Kidney tubule cell (primary cell): ENCODE results near the gene YIPF1.

Source experiments
- DNase-seq: peaks from one replicate; pipeline ENCODE4 v3.0.0-alpha.2; 2018; ENCODE audit warnings: low spot score

Gene YIPF1

DNA sequence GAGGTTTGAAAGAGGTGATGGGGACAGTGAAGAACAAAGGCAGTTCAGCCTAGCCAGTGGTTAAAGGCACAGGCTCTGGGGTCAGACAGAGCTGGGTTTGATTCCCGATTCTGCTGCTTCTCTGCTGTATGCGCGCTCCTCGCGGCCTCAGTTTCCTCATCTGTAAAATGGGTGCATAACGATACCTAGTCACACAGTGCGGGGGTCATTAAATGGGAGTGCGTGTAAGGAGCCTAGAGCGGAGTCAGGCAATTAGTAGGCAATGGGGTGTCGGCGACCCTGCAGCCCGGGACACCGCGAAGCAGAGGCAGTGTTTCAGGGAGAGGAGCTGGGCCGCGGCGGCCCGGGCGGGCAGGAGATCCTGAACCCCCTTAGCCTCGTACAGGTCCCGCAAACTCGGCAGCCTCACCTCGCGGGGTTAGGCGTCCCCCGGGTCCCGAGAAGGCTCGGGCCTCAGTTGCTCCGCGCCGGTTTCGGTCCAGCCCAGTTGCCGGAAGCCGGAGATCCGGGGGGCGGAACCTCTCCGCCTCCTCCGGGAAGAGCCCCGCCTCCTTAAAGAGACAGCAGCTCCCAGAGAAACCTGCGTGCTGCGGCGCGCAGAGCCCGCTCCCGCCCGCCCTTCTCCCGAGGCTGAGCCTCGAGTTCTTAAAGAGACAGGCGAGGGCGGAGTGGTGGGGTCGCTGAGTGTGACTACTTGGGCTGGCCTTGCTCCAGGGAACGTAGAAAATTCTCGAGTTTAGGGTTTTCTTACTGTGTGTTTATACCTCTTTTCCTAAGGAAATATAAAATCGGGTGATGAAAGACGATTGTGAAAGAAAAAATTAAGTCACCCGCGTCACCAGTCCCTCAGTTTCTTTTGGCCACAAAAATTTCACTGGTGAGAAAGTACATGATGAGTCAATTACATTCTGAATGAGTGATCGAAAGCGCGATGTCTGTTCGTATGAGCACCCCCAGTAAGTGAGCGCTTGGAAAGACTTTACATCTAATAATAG, at the start of gene YIPF1:
Gene YIPF1, minus strand, starts transcription at position 494 of the 995 bp plus-strand sequence. CDS start 860 bp downstream, outside the sequence.
- peak; percentile 93 for DNase-seq

DNA sequence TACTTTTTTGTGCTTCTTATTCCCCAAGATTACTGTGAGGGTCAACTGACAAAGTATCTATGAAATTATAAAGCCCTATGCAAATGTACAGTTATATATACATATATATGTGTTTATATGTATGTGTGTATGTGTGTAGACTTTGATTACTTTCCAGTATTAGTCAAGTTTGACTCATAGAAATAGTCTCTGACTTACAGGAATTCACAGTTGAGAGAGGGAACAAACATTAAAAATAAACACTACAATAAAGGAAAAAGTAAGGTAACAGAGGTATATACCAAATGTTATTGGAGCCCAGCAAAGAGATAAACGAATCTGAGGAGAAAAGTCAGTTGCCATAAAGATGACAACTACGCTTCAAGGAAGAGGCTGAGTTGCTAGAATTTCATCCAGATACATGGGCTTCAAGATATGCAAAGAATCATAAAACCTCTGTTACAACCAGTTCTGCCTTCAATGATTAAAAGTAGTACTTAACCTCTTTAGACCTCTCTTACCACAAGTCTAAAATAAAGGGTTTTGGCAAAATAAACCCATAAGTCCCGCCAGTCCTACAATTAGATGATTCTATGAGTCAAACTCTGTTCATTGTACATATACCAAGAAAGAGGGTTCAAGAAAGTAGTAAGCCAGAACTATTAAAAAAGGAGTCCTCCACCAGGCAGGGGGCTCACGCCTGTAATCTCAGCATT, 48.7 kb upstream of the YIPF1 start:
- no peak for DNase-seq

DNA sequence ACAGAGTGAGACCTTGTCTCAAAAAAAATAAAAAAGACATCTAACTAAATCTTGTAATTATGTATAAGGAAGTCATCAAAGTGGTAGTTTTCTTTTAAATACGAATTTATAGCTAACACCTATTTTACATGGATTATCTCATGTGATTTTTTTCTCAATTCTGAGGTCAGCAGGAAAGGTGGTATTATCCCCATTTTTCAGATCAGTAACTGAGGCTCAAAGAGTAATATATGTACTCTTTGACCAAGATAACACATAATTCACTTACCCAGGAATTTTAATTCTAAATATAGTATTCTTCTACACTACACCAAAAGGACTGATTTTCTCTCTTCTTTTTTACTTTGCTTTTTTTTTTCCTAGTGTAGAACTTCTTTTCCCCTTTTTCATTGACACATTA, 46.8 kb upstream of the YIPF1 start:
- DNase-seq: no peak

DNA sequence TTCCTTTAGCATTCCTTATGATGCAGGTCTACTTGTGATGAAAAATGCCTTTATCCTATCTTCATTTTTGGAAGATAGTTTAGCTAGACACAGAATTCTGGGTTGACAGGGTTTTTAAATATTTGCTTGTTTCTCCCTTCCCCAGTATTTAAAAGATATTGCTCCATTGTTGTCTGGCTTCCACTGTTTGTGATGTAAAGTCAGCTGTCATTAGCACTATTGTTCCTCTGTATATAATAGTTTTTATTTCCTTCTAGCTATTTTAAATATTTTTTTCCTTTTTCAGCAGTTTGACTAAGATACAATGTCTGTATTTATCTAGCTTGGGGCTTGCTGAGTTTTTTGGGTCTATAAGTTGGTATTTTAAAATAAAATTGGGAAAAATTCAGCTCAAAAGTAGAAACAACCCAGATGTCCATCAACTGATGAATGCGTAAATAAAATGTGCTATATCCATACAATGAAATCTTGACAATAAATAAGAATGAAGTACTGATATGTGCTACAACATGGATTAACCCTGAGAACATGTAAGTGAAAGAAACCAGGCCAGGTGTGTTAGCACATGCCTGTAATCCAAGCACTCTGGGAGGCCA, 44.7 kb upstream of the YIPF1 start:
- no peak for DNase-seq

DNA sequence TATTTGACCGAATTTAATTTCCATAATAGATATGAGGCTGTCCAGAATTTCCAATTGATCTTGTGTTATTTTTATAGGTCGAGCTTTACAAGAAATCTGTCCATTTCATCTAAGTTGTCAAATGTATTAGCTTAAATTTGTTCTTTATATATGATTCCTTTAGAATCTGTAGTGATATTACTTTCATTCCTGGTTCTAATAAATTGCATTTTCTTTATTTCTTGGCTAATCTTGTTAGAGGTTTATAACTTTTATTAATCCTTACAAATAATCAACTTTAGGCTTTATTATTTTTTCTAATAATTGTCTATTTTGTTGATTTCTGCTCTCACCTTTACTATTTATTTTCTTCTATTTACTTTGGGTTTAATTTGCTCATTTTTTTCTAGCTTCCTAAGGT, 41.9 kb upstream of the YIPF1 start:
- no peak for DNase-seq

DNA sequence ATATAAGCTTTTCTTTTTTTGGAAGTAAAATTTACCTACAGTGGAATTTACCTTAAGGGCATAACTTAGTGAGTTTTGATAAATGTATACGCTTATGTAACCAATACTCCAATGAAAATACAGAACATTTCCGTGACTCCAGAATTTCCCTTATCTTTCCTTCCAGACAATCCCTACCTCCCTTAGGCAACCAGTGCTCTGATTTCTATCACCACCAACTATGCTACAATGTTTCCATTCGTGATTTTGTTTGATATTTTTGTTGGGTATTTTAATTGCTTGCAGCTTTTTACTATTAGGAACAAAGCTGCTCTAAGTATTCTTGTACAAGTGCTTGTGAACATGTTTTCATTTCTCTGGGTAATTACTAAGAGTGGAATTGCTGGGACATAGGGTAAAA, 41.3 kb upstream of the YIPF1 start:
- no peak for DNase-seq

DNA sequence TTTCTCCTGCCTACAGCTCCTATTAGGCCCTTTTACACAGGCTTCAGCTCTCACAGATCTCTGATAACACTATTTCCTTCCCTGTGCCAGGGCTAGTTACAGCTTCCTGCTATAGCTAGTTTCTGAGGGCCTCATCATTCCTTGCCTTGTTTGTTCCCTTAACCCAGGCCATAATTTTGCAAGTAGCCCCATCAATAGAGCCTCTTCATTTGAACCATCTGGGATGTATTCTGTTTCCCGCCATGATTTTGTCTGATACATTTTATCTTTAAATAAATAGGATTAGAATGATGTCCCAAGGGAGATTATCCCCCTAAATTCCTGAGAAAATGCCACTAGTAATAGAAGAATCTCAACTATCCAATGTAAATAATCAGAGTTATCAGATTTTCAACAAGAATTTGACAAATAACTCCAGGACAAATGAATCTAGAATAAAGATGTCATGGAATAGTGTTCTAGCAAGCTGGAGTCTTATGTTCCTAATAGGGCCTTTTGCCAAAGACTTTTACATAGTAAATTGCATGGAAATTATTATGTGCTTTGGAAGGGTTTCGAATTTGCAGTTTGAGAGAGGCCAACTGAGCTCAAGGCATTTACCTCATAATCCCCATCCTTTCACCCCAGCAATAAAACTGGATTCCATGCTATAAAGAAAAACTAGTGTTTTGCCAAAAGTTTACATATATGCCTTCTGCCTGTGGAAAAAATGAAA, 39.8 kb upstream of the YIPF1 start:
- DNase-seq: no peak

DNA sequence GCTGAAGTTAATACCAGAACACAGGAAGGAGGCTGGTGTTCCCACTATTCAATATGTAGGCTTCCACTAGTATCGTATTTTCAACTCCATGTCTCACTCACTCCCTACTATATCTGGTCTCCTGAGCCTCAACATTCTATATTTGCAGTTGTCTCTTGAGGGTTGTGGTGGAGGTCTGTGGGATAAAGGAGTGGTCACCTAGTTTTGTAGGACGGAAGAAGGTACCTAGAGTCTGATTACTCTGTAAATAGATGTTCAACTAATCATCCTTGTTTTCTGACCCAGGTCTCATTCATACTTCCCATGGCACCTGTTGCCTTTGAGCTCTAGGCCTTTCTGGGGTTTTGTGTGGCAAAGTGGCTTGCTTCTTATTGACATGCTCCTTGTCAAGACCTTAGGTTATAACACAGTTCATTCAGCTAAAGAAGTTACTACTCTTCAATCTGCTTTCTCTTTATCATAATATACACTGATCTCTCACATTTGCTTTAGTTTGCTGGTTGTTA, 37.8 kb upstream of the YIPF1 start:
- DNase-seq: no peak

DNA sequence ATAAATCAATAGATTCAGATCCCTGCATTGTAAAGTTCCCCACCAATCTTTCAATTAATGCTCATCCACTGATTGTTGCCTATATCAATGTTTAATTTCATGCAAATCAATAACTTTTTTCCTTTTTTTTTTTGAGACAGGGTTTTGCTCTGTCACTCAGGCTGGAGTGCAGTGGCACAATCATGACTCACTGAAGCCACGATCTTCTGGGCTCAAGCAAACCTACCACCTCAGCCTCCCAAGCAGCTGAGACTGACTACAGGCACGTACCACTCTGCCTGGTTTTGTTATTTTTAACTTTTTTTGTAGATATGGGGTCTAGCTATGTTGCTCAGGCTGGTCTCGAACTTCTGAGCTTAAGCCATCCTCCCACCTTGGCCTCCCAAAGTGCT, 30.1 kb upstream of the YIPF1 start:
- DNase-seq: peak; percentile 41

DNA sequence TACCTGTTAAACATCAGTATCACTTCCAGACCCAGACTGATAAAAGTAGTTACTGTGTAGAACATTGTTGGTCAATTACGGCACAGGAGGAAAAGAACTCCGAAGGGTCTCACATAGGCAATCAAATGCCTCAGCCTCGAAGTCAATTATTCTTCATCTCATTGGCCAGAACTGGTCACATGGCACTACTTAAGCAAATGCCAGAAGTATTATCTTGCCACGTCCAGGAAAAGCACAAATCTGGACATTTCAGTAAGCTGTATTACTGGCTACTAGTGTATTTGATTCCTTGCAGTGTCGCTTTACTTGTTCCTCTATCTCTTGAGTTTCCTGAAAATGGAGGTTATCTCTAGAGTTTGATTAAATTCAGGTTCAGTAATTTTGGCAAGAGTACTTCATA, 28.7 kb upstream of the YIPF1 start:
- no peak for DNase-seq

DNA sequence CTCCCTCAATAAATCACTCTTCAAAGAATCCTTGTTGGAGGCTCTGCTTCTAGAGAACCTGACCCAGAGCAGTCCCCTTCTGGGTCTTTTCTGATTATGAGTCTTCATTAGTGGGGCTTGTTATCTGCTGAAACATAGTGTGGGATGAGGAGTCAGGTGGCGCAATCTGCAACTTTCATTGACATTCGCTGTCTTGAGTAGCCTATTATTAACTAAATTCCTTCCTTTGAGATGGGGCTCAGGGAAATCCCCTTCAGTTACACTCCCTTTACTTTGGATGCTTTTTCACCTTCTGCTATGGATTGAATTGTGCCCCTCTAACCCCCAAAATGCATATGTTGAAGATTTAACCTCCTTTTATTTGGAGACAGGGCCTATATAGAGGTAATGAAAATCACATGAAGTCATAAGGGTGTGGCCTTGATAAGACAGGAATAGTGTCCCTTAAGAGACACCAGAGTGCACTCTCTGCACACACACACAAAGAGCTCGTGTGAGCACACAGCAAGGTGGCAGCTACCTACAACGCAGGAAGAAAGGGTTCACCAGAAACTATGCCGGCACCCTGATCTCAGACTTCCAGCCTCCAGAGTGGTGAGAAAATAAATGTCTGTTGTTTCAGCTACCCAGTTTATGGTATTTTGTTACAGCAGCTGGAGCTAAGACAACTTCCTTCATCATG, 23.9 kb upstream of the YIPF1 start:
- DNase-seq: no peak

DNA sequence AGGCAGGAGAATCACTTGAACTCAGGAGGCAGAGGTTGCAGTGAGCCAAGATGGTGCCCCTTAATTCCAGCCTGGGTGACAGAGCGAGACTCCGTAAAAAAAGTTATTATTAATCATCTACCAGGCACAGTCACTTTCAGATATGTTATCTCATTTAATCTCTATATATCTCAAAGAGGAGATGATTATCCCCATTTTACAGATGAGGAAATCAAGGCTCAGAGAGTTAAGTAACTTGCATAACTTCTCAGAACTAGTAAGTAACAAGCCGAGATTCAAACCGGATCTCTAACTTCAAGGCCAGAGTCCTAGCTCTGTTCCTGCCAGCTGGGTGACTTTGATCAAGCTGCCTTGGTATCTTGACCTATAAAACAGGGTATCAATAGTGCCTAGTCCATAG, 21.8 kb upstream of the YIPF1 start:
- no peak for DNase-seq

DNA sequence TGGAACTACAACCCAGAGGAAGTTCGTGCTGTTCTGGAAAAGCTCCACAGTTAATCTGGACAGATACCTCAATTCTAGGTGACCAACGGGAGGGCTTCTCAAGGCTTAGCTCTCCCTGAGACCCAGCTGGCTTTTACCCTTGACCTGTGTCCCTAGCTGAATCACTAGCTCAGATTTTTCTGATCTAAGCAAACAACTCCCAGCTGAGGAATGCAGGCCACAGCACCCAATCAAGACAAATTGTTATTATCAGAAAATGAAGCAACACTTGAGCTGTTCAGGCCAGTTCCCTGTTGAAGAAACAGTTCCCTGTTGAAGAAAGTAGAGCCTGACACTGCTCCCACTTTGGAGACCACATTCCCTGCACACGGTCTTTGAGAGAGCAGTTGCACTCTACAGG, 20.3 kb upstream of the YIPF1 start:
- DNase-seq: no peak

DNA sequence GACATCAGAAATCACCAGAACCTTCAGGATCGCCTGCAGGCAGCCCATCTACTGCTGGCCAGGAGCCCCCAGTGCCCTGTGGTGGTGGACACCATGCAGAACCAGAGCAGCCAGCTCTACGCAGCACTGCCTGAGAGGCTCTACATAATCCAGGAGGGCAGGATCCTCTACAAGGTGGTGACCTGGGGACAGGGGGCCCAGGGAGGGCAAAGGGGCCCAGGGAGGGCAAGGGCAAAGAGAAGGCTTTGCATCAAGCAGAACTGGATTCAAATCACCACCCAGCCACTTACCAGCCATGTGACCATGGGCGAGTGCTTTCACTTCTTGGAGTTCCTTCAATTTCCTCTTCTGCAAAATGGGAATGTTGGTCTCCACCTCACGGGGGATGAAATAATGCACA, 16.5 kb upstream of the YIPF1 start:
- no peak for DNase-seq

DNA sequence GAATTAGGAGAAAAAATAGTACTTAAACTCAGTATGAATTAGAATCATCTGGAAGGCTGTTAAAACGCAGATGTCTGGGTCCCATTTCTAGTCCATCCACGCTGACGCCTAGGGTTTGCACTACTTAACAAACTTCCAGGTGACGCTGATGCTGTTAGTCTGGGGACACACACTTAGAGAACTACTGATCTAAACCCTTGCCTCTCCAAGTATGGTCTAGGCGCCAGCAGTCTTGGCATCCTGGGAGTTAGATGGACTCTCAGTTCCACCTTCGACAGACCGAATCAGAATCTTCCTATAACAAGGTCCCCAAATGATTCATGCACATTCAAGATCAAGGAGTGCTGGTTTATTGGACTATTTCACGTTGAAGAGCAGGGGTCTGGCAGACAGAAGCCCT, 15.9 kb upstream of the YIPF1 start:
- no peak for DNase-seq

DNA sequence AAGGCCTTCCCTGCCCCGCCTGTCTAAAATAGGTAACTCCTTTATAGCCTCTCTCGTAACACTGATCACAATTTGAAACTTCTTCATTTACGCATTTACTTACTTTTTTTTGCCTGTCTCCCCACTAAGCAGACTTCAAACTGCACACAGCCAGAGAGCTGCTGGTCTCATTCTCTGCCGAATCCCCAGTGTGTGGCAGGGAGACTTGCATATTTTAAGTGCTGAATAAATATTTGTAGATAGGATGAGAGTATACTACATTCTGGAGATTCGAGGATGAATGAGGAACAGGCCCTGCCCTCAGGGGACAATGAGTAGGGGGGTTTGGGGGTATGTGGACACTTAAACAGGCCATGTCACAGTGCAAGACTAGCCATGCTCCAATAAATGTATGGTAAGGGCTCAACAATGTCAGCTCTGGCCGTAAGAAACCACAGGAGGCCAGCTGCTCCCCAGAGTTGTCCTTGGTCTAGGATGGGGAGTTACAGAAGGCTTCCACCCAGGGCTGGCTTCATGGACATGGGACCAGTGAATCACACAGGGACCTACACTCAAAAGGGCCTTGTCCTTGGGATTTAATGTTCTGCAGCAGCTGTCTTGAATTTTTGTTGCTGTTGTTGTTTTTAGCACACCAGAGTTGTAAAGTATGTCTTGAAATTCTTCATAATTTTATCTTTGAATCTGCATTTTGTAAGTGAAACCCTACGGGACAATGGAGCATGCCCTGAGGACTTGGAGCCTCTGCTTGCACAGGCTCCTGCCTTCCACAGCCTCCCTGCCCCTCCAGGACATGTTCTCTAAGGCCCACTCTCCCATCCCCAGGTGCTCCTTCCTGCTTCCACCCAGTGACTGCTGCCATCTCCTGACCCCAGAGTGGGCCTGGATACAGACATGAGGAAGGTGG, 12.9 kb upstream of the YIPF1 start:
- DNase-seq: no peak

DNA sequence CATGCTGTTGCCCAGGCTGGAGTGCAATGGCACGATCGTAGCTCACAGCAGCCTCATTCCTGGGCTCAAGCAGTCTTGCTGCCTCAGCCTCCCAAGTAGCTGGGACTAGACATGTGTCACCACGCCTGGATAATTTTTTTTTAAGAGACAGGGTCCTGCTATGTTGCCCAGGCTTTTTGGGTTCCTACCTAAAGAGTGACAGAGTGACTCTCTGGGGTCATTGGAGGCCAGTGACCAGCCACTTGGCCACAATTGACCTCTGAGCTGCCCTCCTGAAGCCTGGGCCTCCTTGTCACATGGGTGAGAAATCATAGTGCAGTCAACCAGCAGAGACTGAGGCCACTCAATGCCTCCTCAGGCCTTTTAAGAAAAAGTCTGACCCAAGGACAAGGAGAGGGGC, 10.1 kb upstream of the YIPF1 start:
- DNase-seq: no peak

DNA sequence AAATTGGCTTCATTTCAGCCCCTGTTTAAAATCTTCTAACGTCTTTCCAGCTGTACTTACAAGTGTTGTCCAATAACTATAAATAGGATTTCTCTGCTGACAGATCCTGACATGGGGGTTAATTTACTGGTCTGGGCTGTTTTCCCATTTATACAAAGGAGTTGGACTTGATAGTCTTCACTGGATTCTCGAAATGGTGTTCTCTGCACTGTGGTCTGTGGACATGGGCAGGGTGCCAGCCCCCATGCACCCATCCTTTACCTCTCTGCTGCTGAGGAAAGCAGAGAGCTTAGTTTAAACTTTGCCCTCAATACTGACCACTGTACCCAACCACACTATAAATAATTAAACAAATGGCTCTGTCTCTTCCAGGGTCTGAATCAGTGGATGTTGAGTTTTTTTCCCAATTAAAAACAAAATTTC, 9.6 kb upstream of the YIPF1 start:
- peak; percentile 85 for DNase-seq

DNA sequence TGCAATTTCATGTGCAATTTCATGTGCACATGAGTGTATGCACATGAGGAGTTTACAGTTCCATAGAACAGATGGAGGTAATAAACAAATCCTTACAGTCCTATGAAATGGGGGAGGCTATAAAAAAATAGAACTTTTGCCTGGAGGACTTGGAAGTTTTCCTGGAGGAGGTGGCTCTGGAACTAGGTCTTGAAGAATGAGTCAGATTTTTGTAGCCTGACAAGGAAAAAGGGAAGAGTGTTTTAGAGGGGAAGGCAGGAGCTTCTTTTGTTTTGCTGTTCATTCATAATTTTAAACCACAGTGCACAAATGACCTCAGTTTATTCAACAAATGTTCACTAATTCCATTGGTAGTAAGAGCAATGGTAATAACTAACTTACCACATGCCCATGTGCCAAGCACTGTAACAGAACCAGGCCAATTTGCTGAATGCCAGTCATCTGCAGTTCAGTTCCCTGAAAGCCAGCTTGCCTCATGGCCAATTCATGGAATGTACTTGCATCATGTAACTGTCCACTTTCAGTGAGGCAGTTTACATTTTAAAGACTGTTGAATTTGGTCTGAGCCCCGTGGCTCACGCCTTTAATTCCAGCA, 7.1 kb upstream of the YIPF1 start:
- peak; percentile 91 for DNase-seq

DNA sequence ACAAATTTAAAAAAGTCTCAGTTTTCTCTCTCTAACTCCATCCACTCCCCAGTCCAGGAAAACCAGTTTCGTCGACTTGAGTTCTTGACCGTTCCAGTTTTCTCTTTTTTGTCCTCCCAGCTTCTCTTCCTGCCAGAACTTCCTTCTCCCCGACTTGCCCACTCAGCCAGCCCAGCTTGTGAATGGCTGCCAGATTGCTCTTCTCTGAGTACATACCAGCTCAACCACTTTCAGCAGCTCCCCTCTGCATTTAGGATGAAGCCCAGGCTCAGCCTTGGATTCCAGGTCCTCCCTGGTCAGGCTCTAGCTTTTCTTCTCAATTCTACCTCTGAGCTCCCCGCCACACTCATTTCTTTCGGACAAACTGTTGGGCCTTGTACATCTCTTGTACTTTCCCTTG, 5.8 kb upstream of the YIPF1 start:
- DNase-seq: no peak
